ENCODE measurements around the gene SLC35E3.

The SLC35E3 gene

GRCh38 chr12:68746572-68747180, 700 bp downstream of the SLC35E3 start:
- TF ChIP-seq, protein P1, sequence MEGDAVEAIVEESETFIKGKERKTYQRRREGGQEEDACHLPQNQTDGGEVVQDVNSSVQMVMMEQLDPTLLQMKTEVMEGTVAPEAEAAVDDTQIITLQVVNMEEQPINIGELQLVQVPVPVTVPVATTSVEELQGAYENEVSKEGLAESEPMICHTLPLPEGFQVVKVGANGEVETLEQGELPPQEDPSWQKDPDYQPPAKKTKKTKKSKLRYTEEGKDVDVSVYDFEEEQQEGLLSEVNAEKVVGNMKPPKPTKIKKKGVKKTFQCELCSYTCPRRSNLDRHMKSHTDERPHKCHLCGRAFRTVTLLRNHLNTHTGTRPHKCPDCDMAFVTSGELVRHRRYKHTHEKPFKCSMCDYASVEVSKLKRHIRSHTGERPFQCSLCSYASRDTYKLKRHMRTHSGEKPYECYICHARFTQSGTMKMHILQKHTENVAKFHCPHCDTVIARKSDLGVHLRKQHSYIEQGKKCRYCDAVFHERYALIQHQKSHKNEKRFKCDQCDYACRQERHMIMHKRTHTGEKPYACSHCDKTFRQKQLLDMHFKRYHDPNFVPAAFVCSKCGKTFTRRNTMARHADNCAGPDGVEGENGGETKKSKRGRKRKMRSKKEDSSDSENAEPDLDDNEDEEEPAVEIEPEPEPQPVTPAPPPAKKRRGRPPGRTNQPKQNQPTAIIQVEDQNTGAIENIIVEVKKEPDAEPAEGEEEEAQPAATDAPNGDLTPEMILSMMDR (IDR thresholded peaks at IDR 0.05), result no peak

GRCh38 chr12:68749443-68749842, 3.5 kb downstream of the SLC35E3 start:
- TF ChIP-seq, protein P1 (IDR thresholded peaks at IDR 0.05), result no peak

DNA sequence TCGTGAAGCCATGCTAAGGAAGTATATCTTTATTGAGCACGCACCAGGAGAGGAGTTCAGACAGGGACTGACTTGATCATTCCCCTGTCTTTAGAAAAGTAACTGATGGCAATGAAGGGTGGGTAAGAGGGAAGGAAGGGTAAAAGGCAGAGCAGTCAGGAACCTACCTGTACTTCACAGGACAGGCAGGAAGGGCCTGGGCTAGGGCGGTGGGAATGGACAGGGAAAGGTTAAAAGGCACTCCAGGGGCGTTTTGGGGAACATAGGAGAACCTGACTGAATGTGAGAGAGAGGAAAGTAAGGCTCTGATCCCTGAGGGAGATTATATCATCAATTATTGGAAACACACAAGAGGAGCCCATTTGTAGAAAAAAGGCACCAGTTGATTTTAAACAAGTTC, 3.9 kb downstream of the SLC35E3 start:
- TF ChIP-seq, protein P1 (IDR thresholded peaks at IDR 0.05), result no peak

GRCh38 chr12:68750506-68750905, 4.5 kb downstream of the SLC35E3 start:
- TF ChIP-seq, protein P1 (IDR thresholded peaks at IDR 0.05), result no peak

- TF ChIP-seq, protein P1 (IDR thresholded peaks at IDR 0.05), result no peak
Measured at GRCh38 chr12:68755536-68756243, 9.7 kb downstream of the SLC35E3 start.

GRCh38 chr12:68759852-68760251, 13.9 kb downstream of the SLC35E3 start:
- TF ChIP-seq, protein P1 (IDR thresholded peaks at IDR 0.05), result no peak

GRCh38 chr12:68760806-68761441, 14.9 kb downstream of the SLC35E3 start:
- TF ChIP-seq, protein P1 (IDR thresholded peaks at IDR 0.05), result no peak

Measured in LNCAP (cell line).